ENCODE measurements around the gene TRIM9.

- TF ChIP-seq ZNF717 (CRISPR knock-in tag; IDR thresholded peaks at IDR 0.05), result no peak
- no peak for TF ChIP-seq POLR2AphosphoS5 (IDR thresholded peaks at IDR 0.05; ENCODE audit: control insufficient read depth, insufficient read depth, low read depth, low read length)
- TF ChIP-seq SRF (CRISPR knock-in tag; IDR thresholded peaks at IDR 0.05), result no peak
- TF ChIP-seq BRCA1 (IDR thresholded peaks at IDR 0.05), result no peak
- no peak for TF ChIP-seq BRCA1 (CRISPR knock-in tag; IDR thresholded peaks at IDR 0.05)
- no peak for TF ChIP-seq NKRF (IDR thresholded peaks at IDR 0.05; ENCODE audit: borderline replicate concordance)
- no peak for TF ChIP-seq ARID2 (IDR thresholded peaks at IDR 0.05)
- no peak for TF ChIP-seq ILK (tag; IDR thresholded peaks at IDR 0.05; ENCODE audit: borderline replicate concordance, low read depth)
- TF ChIP-seq MLLT1 (IDR thresholded peaks at IDR 0.05), result no peak
- no peak for TF ChIP-seq CTCF (IDR thresholded peaks at IDR 0.05 in 2 of 3, conservative IDR thresholded peaks at IDR 0.05 in 1 of 3; ENCODE audit: insufficient read depth in 2 of 3, low read depth in 1 of 3, low read length in 3 of 3)
Measured at GRCh38 chr14:51119411-51120051, 24.6 kb upstream of the TRIM9 start.

Measured in K562 (cell line).